ENCODE results near the gene FXYD3. TPM values are rescaled to one million over a fixed set of nuclear protein-coding genes. Genes with fewer than 3 reads are reported as not detected.
"Not testable (repeated sequence)": the region's sequence is repeated elsewhere in the genome, so short reads cannot be mapped to it uniquely, and the experiment has no call there.

The FXYD3 gene
- total and polyA plus RNA-seq, 5 donors from 2014 or later = not detected

DNA sequence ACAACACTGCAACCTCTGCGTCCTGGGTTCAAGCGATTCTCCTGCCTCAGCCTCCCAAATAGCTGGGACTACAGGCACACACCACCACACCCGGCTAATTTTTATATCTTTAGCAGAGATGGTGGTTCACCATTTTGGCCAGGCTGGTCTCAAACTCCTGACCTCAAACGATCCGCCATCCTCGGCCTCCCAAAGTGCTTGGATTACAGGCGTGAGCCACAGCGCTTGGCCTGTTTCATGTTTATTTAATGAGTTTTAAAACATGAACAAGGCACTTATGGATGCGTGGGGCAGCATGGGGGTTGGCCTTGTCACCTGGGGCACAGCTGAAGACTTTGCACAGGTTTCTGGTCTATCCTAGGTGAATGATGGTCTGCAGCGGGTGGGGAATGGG is 37.5 kb downstream of the FXYD3 start:
- DNase-seq; H3K27ac ChIP-seq (ENCODE audit: insufficient read depth, low read length, poor library complexity, severe bottlenecking); ATAC-seq (ENCODE audit: low read depth in 2 of 2); H3K27me3 Mint-ChIP-seq; H3K9me3 ChIP-seq (ENCODE audit: control insufficient read depth in 2 of 2, low read length in 2 of 2); H3K9me3 Mint-ChIP-seq; H3K27me3 ChIP-seq (ENCODE audit: control insufficient read depth, insufficient read depth, low read length): not testable (repeated sequence)
- Mint-ChIP-seq H3K4me1 (peaks cover 4 to 54% (median 25%) of the 10 kb centered on the region in 4 donors), H3K4me3 (peak overlapping the region; percentile 98 to 100 (median 100)), H3K27ac (peak overlapping the region; percentile 74 to 99 (median 98)), H3K36me3 (peaks cover 26% of the 10 kb centered on the region)
- peaks cover 43% of the 10 kb centered on the region for H3K4me1 ChIP-seq (ENCODE audit: control insufficient read depth, insufficient read depth, low read length, poor library complexity, severe bottlenecking)
- peak overlapping the region; percentile 51 for H3K4me3 ChIP-seq (ENCODE audit: low read depth, low read length)
- peaks cover 16% of the 10 kb centered on the region for H3K36me3 ChIP-seq (ENCODE audit: control insufficient read depth, insufficient read depth, low read length)

DNA sequence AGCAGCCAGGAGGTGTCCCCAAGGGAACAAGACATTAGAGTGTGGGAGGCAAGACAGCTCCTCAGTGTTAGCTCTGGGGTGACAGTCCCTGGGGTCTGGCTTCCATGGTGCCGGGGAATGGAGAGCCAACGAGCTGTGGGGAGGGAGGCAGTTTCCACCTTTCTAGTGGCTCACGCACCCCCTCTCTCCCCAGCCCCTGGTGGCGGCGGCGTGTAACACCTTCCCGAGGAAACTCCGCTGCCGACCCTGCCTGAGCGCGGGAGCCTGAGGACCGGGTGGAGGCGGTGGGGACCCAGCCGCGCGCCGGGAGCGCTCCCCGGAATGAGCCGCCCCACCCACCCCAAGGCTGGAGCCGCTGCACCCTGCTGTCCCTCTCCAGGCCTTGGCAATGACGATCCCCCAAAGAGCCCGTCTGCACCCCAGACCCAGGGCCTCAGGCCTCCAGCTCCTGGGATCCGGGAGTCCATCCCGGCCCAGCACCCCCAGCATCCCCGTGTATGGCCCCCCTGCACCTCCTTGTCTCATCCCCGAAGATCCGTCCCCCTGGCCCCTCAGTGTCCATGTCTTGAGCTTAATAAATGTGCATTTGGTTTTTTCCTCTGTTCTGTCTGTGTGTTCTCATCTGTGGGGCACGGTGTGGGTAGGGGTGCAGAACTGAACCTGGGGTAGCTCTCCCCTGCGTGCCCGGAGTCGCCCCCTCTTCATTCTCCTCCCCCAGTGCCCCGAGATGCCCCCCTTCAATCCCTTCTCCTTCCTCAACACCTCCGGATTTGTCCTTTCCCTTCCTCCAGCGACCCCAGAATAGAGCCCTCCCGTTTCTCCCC is 38.3 kb downstream of the FXYD3 start:
- Histone ChIP-seq H3K27me3 (ENCODE audit: control insufficient read depth, insufficient read depth, low read length) (no peaks in the 10 kb centered on the region), H3K27ac (ENCODE audit: insufficient read depth, low read length, poor library complexity, severe bottlenecking) (peak overlapping the region; percentile 83), H3K4me1 (ENCODE audit: control insufficient read depth, insufficient read depth, low read length, poor library complexity, severe bottlenecking) (peaks cover 45% of the 10 kb centered on the region), H3K36me3 (ENCODE audit: control insufficient read depth, insufficient read depth, low read length) (peaks cover 24% of the 10 kb centered on the region), H3K4me3 (ENCODE audit: low read depth, low read length) (peak overlapping the region; percentile 71), H3K9me3 (ENCODE audit: control insufficient read depth in 2 of 2, low read length in 2 of 2) (no peaks in the 10 kb centered on the region)
- H3K9me3 Mint-ChIP-seq = peaks cover 0 to 3% (median 0%) of the 10 kb centered on the region in 7 donors
- peak; percentile 63 to 69 for ATAC-seq (ENCODE audit: low read depth in 2 of 2)
- peak overlapping the region; percentile 98 to 100 (median 100) for H3K4me3 Mint-ChIP-seq
- DNase-seq = peak; percentile 64 to 79 (median 69)
- H3K27me3 Mint-ChIP-seq = peaks cover 6% of the 10 kb centered on the region
- peaks cover 34% of the 10 kb centered on the region for H3K36me3 Mint-ChIP-seq
- peak overlapping the region; percentile 98 to 99 (median 99) for H3K27ac Mint-ChIP-seq
- peaks cover 9 to 62% (median 31%) of the 10 kb centered on the region in 4 donors for H3K4me1 Mint-ChIP-seq

DNA sequence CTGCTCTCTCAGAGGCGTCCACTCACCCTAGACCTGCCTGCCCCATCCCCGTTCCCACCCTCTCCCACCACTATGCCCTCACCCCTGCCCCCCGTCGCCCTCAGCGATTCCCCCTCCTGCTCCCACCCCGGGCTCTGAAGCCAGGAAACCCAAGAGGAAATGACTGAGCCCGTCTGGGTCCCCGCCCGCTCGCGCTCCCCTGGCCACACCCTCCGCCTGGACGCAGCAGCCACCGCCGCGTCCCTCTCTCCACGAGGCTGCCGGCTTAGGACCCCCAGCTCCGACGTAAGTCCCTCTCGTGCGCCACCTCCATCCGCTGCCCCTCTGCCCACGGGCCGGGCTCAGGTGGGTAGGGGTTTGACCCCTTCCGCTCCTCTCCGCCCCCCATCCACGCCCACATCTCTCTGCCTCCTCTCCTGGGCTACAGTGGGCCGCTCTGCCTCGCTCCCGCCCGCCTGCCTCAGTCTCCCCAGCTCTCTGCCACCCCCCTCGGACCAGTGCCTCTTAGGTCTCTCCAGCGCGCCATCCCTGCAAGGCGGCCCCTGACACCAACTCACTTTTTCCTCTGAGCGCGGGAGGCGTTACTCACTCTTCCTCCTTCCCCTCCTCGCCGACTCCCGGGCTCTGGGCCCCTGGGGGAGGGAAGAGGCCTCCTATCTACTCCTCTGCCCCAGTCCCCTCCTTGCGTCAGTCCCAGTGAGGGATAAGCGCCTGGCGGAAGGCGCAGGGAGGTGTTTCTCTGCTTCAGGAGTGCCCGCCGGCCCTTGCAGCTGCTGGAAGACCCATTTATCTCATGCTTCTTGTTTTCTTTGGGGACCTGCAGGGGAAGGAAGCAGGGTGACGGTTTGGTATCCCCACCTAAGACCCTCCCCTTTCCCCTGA is 39.1 kb downstream of the FXYD3 start, which contains the start of gene FXYD5:
Gene FXYD5, plus strand, starts transcription at position 211 of the 882 bp plus-strand sequence. CDS start 816 bp downstream, outside the sequence.
- Mint-ChIP-seq H3K27ac (peak within 1 kb of the TSS; percentile 98 to 99 (median 99)), H3K4me3 (peak within 1 kb of the TSS; percentile 98 to 100 (median 100)), H3K9me3 (peaks cover 0 to 3% (median 0%) of the 10 kb centered on the region in 7 donors), H3K4me1 (peaks cover 14 to 68% (median 37%) of the 10 kb centered on the region in 4 donors), H3K27me3 (peaks cover 6% of the 10 kb centered on the region), H3K36me3 (peaks cover 37% of the 10 kb centered on the region)
- peaks cover 32% of the 10 kb centered on the region for H3K36me3 ChIP-seq (ENCODE audit: control insufficient read depth, insufficient read depth, low read length)
- no peaks in the 10 kb centered on the region for H3K9me3 ChIP-seq (ENCODE audit: control insufficient read depth in 2 of 2, low read length in 2 of 2)
- peak within 1 kb of the TSS; percentile 83 for H3K27ac ChIP-seq (ENCODE audit: insufficient read depth, low read length, poor library complexity, severe bottlenecking)
- H3K27me3 ChIP-seq (ENCODE audit: control insufficient read depth, insufficient read depth, low read length) = no peaks in the 10 kb centered on the region
- ATAC-seq (ENCODE audit: low read depth in 2 of 2) (peak; percentile 75 to 79), DNase-seq (peak; percentile 57 to 73 (median 63))
- peak within 1 kb of the TSS; percentile 81 for H3K4me3 ChIP-seq (ENCODE audit: low read depth, low read length)
- peaks cover 45% of the 10 kb centered on the region for H3K4me1 ChIP-seq (ENCODE audit: control insufficient read depth, insufficient read depth, low read length, poor library complexity, severe bottlenecking)

DNA sequence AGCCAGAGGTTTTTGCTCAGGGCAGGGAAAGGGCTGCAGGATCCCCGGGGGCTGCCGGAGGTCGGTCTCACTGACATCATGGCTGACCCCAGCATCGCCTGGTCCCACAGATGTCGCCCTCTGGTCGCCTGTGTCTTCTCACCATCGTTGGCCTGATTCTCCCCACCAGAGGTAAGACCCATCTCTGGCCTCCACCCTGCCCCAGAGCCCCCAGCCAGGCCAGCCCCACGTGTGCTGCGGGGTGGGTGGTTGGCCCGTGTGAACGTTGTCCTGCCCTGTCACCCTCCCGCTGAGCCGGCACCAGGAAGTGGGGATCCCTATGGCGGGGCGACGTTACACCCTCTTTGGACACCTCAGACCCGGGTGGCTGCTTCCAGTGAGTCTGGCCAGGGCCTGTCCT is 39.8 kb downstream of the FXYD3 start:
- H3K4me3 Mint-ChIP-seq = peak overlapping the region; percentile 98 to 100 (median 100)
- Histone ChIP-seq H3K4me1 (ENCODE audit: control insufficient read depth, insufficient read depth, low read length, poor library complexity, severe bottlenecking) (peaks cover 45% of the 10 kb centered on the region), H3K27me3 (ENCODE audit: control insufficient read depth, insufficient read depth, low read length) (no peaks in the 10 kb centered on the region), H3K4me3 (ENCODE audit: low read depth, low read length) (peak overlapping the region; percentile 81), H3K36me3 (ENCODE audit: control insufficient read depth, insufficient read depth, low read length) (peaks cover 39% of the 10 kb centered on the region), H3K27ac (ENCODE audit: insufficient read depth, low read length, poor library complexity, severe bottlenecking) (peak overlapping the region; percentile 83), H3K9me3 (ENCODE audit: control insufficient read depth in 2 of 2, low read length in 2 of 2) (no peaks in the 10 kb centered on the region)
- H3K9me3 Mint-ChIP-seq = peaks cover 0 to 4% (median 0%) of the 10 kb centered on the region in 7 donors
- H3K27ac Mint-ChIP-seq = peak overlapping the region; percentile 98 to 99 (median 99)
- H3K36me3 Mint-ChIP-seq = peaks cover 40% of the 10 kb centered on the region
- H3K27me3 Mint-ChIP-seq = peaks cover 6% of the 10 kb centered on the region
- ATAC-seq (ENCODE audit: low read depth in 2 of 2) = no peak
- H3K4me1 Mint-ChIP-seq = peaks cover 14 to 70% (median 38%) of the 10 kb centered on the region in 4 donors
- peak in 2 of 3 donors; percentile 15 to 49 for DNase-seq

DNA sequence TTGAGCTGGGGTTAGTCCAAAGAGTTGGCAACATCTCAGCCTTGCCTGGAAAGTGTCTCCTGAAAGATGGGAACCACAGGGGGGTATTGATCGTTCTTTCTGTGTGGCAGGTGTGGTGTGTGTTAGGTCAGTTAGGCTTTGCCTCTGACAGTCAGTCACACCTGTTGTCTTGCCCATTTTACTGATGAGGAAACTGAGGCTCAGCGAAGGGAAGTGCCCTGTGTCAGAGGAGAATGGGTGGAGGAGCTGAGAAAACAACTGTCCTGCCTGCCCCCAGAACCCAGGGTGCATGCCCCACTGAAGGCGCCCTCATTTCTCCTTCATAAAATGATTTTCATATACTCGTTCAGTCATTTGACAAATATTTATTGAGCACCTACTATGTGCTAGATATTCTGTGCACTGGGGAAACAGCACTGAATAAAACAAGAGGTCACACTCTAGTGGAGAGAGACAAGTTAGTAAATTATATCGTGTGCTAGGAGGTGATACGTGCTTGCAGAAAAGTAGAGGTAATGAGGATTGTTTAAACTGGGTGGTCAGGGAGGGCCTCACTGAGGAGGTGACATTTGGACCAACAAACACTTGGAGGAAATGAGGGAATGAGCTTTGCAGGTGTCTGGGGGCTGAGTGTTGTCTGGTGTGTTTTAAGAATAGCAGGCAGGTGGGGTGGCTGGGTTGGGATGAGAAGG is 40.5 kb downstream of the FXYD3 start:
- Mint-ChIP-seq H3K36me3 (peaks cover 47% of the 10 kb centered on the region), H3K27me3 (peaks cover 6% of the 10 kb centered on the region), H3K27ac (peak overlapping the region; percentile 98 to 99 (median 99)), H3K4me1 (peaks cover 14 to 72% (median 41%) of the 10 kb centered on the region in 4 donors), H3K9me3 (peaks cover 0 to 6% (median 0%) of the 10 kb centered on the region in 7 donors), H3K4me3 (peak overlapping the region; percentile 98 to 100 (median 100))
- peak overlapping the region; percentile 83 for H3K27ac ChIP-seq (ENCODE audit: insufficient read depth, low read length, poor library complexity, severe bottlenecking)
- H3K36me3 ChIP-seq (ENCODE audit: control insufficient read depth, insufficient read depth, low read length) = peaks cover 46% of the 10 kb centered on the region
- peaks cover 45% of the 10 kb centered on the region for H3K4me1 ChIP-seq (ENCODE audit: control insufficient read depth, insufficient read depth, low read length, poor library complexity, severe bottlenecking)
- no peak for ATAC-seq (ENCODE audit: low read depth in 2 of 2)
- H3K9me3 ChIP-seq (ENCODE audit: control insufficient read depth in 2 of 2, low read length in 2 of 2) = no peaks in the 10 kb centered on the region
- DNase-seq = no peak
- peak overlapping the region; percentile 81 for H3K4me3 ChIP-seq (ENCODE audit: low read depth, low read length)
- no peaks in the 10 kb centered on the region for H3K27me3 ChIP-seq (ENCODE audit: control insufficient read depth, insufficient read depth, low read length)

DNA sequence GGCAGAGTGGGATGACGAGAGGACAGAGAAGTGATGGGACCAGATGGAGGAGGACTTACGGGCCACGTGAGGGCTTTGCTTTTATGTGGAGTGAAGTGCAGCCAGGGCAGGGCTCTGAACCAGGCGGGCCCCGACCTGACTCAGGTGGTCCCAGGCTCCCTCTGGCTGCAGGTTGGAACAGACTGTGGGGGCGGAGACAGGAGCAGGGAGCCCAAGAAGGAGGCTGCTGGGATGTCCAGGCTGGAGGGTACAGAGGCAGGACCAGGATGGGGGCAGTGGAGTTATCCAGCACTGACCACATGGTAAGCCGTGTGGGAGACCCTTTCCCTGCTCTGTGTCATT is 41.0 kb downstream of the FXYD3 start:
- DNase-seq = no peak
- H3K4me1 ChIP-seq (ENCODE audit: control insufficient read depth, insufficient read depth, low read length, poor library complexity, severe bottlenecking) = peaks cover 45% of the 10 kb centered on the region
- Mint-ChIP-seq H3K4me1 (peaks cover 14 to 74% (median 43%) of the 10 kb centered on the region in 4 donors), H3K27ac (peak overlapping the region; percentile 94 to 99 (median 98)), H3K27me3 (peaks cover 6% of the 10 kb centered on the region), H3K36me3 (peaks cover 52% of the 10 kb centered on the region), H3K9me3 (peaks cover 0 to 6% (median 2%) of the 10 kb centered on the region in 7 donors), H3K4me3 (peak overlapping the region; percentile 98 to 100 (median 100))
- no peaks in the 10 kb centered on the region for H3K9me3 ChIP-seq (ENCODE audit: control insufficient read depth in 2 of 2, low read length in 2 of 2)
- H3K27me3 ChIP-seq (ENCODE audit: control insufficient read depth, insufficient read depth, low read length) = no peaks in the 10 kb centered on the region
- H3K36me3 ChIP-seq (ENCODE audit: control insufficient read depth, insufficient read depth, low read length) = peaks cover 51% of the 10 kb centered on the region
- H3K27ac ChIP-seq (ENCODE audit: insufficient read depth, low read length, poor library complexity, severe bottlenecking) = peak overlapping the region; percentile 83
- H3K4me3 ChIP-seq (ENCODE audit: low read depth, low read length) = peak overlapping the region; percentile 81
- ATAC-seq (ENCODE audit: low read depth in 2 of 2) = no peak

DNA sequence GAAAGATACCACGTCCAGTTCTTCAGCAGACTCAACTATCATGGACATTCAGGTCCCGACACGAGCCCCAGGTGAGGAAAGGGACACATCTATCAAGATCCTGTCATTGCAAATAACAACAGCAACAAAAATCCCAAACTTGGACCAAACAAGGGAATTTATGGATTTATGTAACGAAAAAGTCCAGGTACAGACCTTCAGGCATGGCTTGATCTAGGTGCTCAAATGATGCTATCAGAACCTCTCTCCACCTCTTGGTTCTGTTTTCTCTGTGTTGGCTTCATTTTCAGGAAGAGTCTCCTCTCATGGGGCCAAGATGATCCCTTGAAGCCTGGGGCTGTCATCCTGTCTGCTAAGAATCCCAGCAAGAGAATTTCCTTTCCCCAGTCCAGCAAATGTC is 41.8 kb downstream of the FXYD3 start:
- DNase-seq (no peak), ATAC-seq (ENCODE audit: low read depth in 2 of 2) (no peak)
- peak overlapping the region in 2 of 3 donors; percentile 62 for H3K27ac Mint-ChIP-seq
- H3K9me3 Mint-ChIP-seq = peaks cover 0 to 9% (median 5%) of the 10 kb centered on the region in 7 donors
- H3K9me3 ChIP-seq (ENCODE audit: control insufficient read depth in 2 of 2, low read length in 2 of 2) = peaks cover 0 to 6% of the 10 kb centered on the region in 2 experiments
- no peaks in the 10 kb centered on the region for H3K27me3 ChIP-seq (ENCODE audit: control insufficient read depth, insufficient read depth, low read length)
- peaks cover 60% of the 10 kb centered on the region for H3K36me3 Mint-ChIP-seq
- H3K27me3 Mint-ChIP-seq = peaks cover 6% of the 10 kb centered on the region
- H3K27ac ChIP-seq (ENCODE audit: insufficient read depth, low read length, poor library complexity, severe bottlenecking) = peak overlapping the region; percentile 45
- peaks cover 45% of the 10 kb centered on the region for H3K4me1 ChIP-seq (ENCODE audit: control insufficient read depth, insufficient read depth, low read length, poor library complexity, severe bottlenecking)
- peaks cover 11 to 76% (median 47%) of the 10 kb centered on the region in 4 donors for H3K4me1 Mint-ChIP-seq
- H3K4me3 Mint-ChIP-seq = peak overlapping the region; percentile 53 to 100 (median 90)
- no peak overlapping the region for H3K4me3 ChIP-seq (ENCODE audit: low read depth, low read length)
- H3K36me3 ChIP-seq (ENCODE audit: control insufficient read depth, insufficient read depth, low read length) = peaks cover 59% of the 10 kb centered on the region

All from CD4-positive, CD25-positive, alpha-beta regulatory T cell (primary cell).